HL-60/S4 treated with phorbol 12-myristate 13-acetate at 8.2 ng/mL for 4 days and 3 days (cell line): ENCODE data around the gene ZNF384.

Experiments
- in situ Hi-C: fragments of 300-500 bp; cut with MboI; formaldehyde crosslinking; loops from 2 replicates; pipeline ENCODE4 v1.15.0; 2022; ENCODE audit warnings: low sequenced_read_pairs

The ZNF384 gene

GRCh38 chr12:6699259-6699988, 10.2 kb upstream of the ZNF384 start:
- in situ Hi-C loops, result no loop called here

GRCh38 chr12:6698352-6699046, 9.3 kb upstream of the ZNF384 start:
- in situ Hi-C loops, result no loop called here

DNA sequence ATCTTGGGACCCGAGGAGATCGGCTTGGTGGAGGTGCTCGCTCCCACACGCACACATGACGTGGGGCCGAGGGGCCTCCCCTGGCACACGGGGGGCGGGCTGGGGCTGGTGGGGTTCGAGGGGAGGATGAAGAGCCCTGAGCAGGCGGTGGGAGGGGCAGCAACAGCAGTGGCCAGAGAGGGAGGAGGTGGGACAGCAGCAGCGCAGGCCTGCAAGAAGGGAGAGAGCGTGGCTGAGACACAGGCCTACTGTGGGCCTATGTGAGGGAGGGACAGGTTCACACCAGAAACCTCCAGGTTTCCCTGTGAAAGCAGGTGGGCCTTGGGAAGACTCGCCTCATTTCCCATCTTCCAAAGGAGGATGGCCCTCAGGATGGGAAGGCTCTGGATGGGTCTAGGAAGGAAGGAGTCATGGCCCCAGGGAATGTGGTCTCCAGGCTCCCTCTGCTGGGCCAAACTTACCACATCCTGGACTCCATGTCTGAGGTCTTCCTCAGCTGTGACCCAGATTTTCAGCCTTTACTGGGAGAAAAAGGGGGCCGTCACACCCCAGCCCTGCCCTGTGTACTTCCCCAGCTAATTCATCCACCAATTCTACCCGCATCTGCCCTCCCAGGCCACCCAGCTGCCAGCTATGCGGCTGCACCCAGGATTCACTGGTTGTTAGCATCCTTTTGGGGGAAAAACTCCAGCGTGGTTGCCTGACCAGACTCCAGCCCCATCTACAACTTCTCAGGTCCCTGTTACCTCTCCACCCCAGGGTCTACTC, 8.6 kb upstream of the ZNF384 start:
- in situ Hi-C loops, result no loop called here

- in situ Hi-C loops, result no loop called here
These were observed 7.8 kb upstream of the ZNF384 start for GRCh38 chr12:6696690-6697583.

DNA sequence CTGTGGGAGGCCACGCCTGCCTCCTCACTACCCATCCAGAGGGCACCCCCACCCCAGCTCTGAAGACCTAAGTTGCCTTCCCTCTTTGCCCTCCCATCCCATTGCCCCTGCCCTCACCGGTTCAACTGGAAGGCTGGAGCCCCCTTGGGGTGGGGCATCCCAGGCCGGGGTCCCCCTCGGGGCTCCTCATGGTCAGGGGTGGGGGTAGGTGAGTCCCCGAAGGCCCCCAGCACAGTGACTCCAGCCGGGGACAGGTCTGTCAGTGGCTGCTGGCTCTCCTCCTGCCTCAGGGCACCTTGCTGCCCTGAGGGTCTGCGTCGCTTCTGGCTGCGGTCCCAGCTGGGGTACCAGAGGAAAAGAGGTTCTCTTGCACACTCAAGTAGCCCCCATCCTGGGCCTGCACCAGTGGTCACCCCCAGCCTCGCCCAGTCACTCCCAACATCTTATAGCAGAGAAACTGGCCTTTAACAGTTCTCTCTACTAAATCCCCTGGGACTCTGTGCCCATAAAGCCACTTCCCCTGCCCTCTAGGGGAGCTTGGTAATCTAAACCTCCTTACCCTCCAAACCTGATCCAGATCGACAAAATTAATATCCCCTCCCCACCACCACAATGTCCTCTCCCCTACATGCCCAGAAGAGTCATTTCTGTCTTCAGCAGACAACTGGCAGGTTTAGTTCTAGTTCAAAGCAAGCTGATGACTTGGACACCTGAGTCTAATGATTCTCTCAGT, 6.3 kb upstream of the ZNF384 start:
- in situ Hi-C loops, result no loop called here

DNA sequence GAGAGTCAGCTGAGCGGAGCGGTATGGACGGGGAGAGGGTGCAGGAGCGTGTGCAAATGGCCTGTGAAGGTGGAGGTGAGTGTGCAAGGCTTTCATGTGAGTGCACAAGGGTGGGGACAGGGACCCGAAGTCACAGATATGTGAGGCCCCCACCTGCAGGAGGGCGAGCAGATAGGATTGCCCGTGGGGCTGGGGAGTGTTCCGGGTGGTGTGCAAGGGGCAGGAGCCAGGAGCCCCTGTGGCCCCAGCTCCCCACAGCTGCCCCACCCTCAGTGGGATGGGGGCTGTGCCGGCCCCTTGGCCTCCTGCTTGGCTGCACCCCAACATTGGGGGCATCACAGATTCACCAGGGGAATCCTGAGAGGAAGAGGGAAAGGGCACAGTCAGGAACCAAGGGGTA, 5.5 kb upstream of the ZNF384 start:
- in situ Hi-C loops, result no loop called here

GRCh38 chr12:6693832-6694355, 4.7 kb upstream of the ZNF384 start:
- in situ Hi-C loops, result no loop called here

GRCh38 chr12:6692888-6693287, 3.7 kb upstream of the ZNF384 start:
- in situ Hi-C loops, result no loop called here

- in situ Hi-C loops, result no loop called here
These were observed 2.3 kb upstream of the ZNF384 start for GRCh38 chr12:6691473-6691872.

DNA sequence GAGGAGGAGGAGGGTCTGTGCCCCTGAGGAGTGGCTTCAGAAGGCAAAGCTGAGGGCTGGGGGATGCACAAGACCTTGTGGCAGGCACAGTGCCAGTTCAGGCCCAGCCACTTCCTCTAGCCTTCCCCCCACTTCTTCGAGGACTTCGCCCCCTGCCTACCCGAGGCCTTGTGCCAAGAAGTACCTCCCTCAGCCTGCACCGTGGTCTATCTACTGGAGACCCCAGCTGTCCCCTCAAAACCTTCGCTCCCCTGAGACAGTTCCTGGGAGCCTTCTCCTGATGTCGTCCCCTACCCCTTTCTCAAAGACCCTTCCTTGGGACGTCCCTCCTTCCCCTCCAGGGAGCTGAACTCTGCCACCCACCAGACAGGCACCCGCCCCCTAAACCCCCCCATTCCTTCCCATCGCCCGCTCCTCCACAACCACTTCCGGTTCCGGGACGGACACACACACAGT, 604 bp downstream of the ZNF384 start:
- in situ Hi-C loops, result no loop called here

GRCh38 chr12:6685814-6686213, 3.4 kb downstream of the ZNF384 start:
- in situ Hi-C loops, result no loop called here

- in situ Hi-C loops, result no loop called here
These were observed 4.6 kb downstream of the ZNF384 start for GRCh38 chr12:6684609-6685008.

- in situ Hi-C loops, result no loop called here
These were observed 12.2 kb downstream of the ZNF384 start for GRCh38 chr12:6676962-6677361.

DNA sequence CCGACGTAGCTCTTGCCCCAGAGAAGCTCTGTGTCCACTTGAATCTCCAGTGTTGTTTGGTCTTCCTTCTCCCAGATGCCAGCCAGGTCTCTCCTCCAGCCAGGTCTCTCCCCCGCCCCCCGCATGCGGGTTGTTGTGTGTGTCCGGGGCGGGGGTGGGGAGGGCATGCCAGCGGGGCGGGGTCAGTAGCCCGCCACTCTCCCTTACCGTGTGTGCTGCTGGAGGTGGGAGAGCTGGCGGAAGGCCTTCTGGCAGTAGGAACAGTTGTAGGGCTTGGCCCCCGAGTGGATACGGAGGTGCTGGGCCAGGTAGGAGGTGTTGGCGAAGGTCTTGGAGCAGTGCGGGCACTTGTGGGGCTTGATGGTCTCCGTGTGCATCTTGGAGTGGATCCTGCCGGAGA, 17.0 kb downstream of the ZNF384 start:
- in situ Hi-C loops, result no loop called here

- in situ Hi-C loops, result no loop called here
These were observed 21.5 kb downstream of the ZNF384 start for GRCh38 chr12:6667559-6668210.

GRCh38 chr12:6666211-6666610, 23.0 kb downstream of the ZNF384 start:
- in situ Hi-C loops, result no loop called here

DNA sequence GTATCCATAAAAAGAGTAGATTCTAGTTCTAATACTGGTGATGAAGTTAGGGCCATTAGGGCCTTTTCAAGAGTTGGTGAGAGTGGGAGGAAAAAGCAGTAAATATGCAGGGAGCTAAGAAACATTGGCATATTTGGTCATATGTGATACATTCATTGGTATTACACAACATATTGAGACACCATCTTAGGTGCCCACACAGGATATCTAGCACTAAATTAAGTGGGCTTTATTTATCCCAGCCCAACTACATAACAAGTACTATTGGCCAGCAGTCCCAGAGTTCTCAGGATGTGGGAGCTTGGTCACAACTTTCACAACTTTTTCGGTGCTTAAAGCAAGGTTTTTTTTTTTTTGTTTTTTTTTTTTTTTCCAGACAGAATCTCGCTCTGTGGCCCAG, 24.3 kb downstream of the ZNF384 start:
- in situ Hi-C loops, result no loop called here

- in situ Hi-C loops, result no loop called here
These were observed 26.1 kb downstream of the ZNF384 start, which contains the start of gene ING4 for GRCh38 chr12:6662906-6663742. Gene ING4, minus strand, starts transcription at chr12:6663119. Its CDS starts 18 bp downstream, at chr12:6663101.

- in situ Hi-C loops, result no loop called here
These were observed 26.6 kb downstream of the ZNF384 start for GRCh38 chr12:6662602-6662905.
